HCT116 (cell line): ENCODE data around the gene FIBCD1. TPM values are rescaled to one million over a fixed set of nuclear protein-coding genes. Genes with fewer than 3 reads are reported as not detected.

Source experiments
- ATAC-seq: fragments of 200-7000 bp; cut with Tn5 transposase; 2 replicates; pipeline ENCODE4 v1.9.1; 2020; ENCODE audit warnings: mild to moderate bottlenecking, moderate library complexity
- BruUV-seq: library from RNA; stranded (reverse); fragments of 400-500 nt; replicated peaks from 2 replicates; lab custom pipeline; 2021; lab: Mats Ljungman, UMichigan
- CTCF ChIA-PET: fragments of 300-600 bp; sonication (Branson Sonifier 250); formaldehyde crosslinking; loops from one replicate; lab custom pipeline; 2021; ENCODE audit warnings: antibody characterized with exemption; lab: Charles Lee
- POLR2A ChIA-PET: fragments of 300-600, 350-600 bp; sonication (Branson Sonifier 250); formaldehyde crosslinking; loops from one replicate; lab custom pipeline; 2021; ENCODE audit warnings: antibody characterized with exemption; lab: Charles Lee
- RAD21 ChIA-PET, 2 experiments: fragments of 300-600 bp; sonication (Branson Sonifier 250); formaldehyde crosslinking; loops; one replicate each; lab custom pipeline; 2023; ENCODE audit warnings: low total read pairs in 2 of 2; ENCODE audit not compliant: uncharacterized antibody in 2 of 2, unreplicated experiment in 2 of 2, low non-redundant PET in 1 of 2; lab: Charles Lee
- DNase-seq: peaks from one replicate; pipeline ENCODE4 v3.0.0-alpha.2; 2010; ENCODE audit warnings: low read depth, low spot score
- H2AFZ ChIP-seq: fragments of 200-600 bp; shearing (Covaris generic), sonication (generic); 2 replicates; pipeline ENCODE4 v1.6.1; 2017; ENCODE audit warnings: low read depth, mixed run types, mixed read lengths, antibody characterized with exemption, low read length; ENCODE audit not compliant: poor library complexity, severe bottlenecking
- H3K27ac ChIP-seq: 2 replicates; pipeline ENCODE4 v1.5.1; 2012; ENCODE audit warnings: low read depth, low read length
- H3K27me3 ChIP-seq: fragments of 200-600 bp; sonication (generic); 2 replicates; pipeline ENCODE4 v1.6.1; 2016; ENCODE audit warnings: mixed run types, low read length, mixed read lengths; ENCODE audit not compliant: insufficient read depth
- H3K36me3 ChIP-seq, 2 experiments: fragments of 200-500 bp in 1 of 2; fragments of 200-600 bp in 1 of 2; sonication (Bioruptor generic) in 1 of 2; sonication (generic) in 1 of 2; 2 replicates each; pipeline versions ENCODE4 v1.5.1 to v1.6.1; 2014 to 2016; ENCODE audit warnings: low read length in 2 of 2, inconsistent platforms in 1 of 2, mixed read lengths in 1 of 2, mixed run types in 1 of 2; ENCODE audit not compliant: insufficient read depth in 2 of 2, control insufficient read depth in 1 of 2
- H3K4me1 ChIP-seq, 2 experiments: fragments of 200-600 bp in 1 of 2; sonication (generic) in 1 of 2; 2 replicates each; pipeline versions ENCODE4 v1.5.1 to v1.6.1; 2012 to 2017; ENCODE audit warnings: low read length in 2 of 2, inconsistent platforms in 1 of 2, mild to moderate bottlenecking in 1 of 2, mixed read lengths in 1 of 2, mixed run types in 1 of 2, moderate library complexity in 1 of 2; ENCODE audit not compliant: insufficient read depth in 2 of 2, control insufficient read depth in 1 of 2
- H3K4me2 ChIP-seq: fragments of 200-600 bp; sonication (generic); 2 replicates; pipeline ENCODE4 v1.6.1; 2017; ENCODE audit warnings: mixed run types, low read length, mixed read lengths
- H3K4me3 ChIP-seq, 2 experiments: fragments of 200-600 bp in 1 of 2; sonication (generic) in 1 of 2; replicated peaks in 1 of 2; 2 replicates each; pipeline ENCODE4 v1.5.1; 2011 to 2016; ENCODE audit warnings: low read length in 2 of 2, control low read depth in 1 of 2, low read depth in 1 of 2, mild to moderate bottlenecking in 1 of 2, mixed read lengths in 1 of 2, mixed run types in 1 of 2
- H3K79me2 ChIP-seq: fragments of 200-600 bp; sonication (generic); 2 replicates; pipeline ENCODE4 v1.6.1; 2017; ENCODE audit warnings: mild to moderate bottlenecking, mixed run types, low read length, moderate library complexity, mixed read lengths; ENCODE audit not compliant: insufficient read depth
- H3K9ac ChIP-seq: fragments of 200-600 bp; sonication (generic); 2 replicates; pipeline ENCODE4 v1.6.1; 2016; ENCODE audit warnings: low read length, mixed read lengths
- H3K9me2 ChIP-seq: fragments of 200-600 bp; sonication (generic), shearing (Covaris generic); 2 replicates; pipeline ENCODE4 v1.6.1; 2017; ENCODE audit warnings: mixed run types, mild to moderate bottlenecking, moderate library complexity; ENCODE audit not compliant: insufficient read depth
- H3K9me3 ChIP-seq, 2 experiments: fragments of 200-500 bp in 1 of 2; fragments of 200-600 bp in 1 of 2; sonication (Bioruptor generic) in 1 of 2; sonication (generic) in 1 of 2; 2 replicates each; pipeline ENCODE4 v1.6.1; 2014 to 2017; ENCODE audit warnings: low read length in 2 of 2, mixed read lengths in 2 of 2, inconsistent platforms in 1 of 2, low read depth in 1 of 2, mild to moderate bottlenecking in 1 of 2, mixed run types in 1 of 2, moderate library complexity in 1 of 2; ENCODE audit not compliant: control insufficient read depth in 1 of 2, insufficient read depth in 1 of 2
- H4K20me1 ChIP-seq: fragments of 200-600 bp; sonication (generic), shearing (Covaris generic); 2 replicates; pipeline ENCODE4 v1.6.1; 2017; ENCODE audit warnings: mixed run types, mild to moderate bottlenecking, moderate library complexity; ENCODE audit not compliant: insufficient read depth
- CTCF ChIP-seq, 3 experiments: fragments of 200-600 bp in 1 of 3; sonication (generic) in 1 of 3; IDR thresholded peaks in 2 of 3; conservative IDR thresholded peaks in 1 of 3; 2 replicates each; pipeline ENCODE4 v1.5.1; 2012 to 2017; ENCODE audit warnings: low read depth in 2 of 3, low read length in 2 of 3, antibody characterized with exemption in 1 of 3, borderline replicate concordance in 1 of 3, control low read depth in 1 of 3, mild to moderate bottlenecking in 1 of 3, mixed read lengths in 1 of 3, mixed run types in 1 of 3, moderate library complexity in 1 of 3; ENCODE audit not compliant: insufficient read depth in 1 of 3
- EGR1 ChIP-seq: IDR thresholded peaks from 2 replicates; pipeline ENCODE4 v1.6.1; 2012; ENCODE audit warnings: low read depth
- MAX ChIP-seq: IDR thresholded peaks from 2 replicates; pipeline ENCODE4 v1.6.1; 2012
- SIN3A ChIP-seq: IDR thresholded peaks from 2 replicates; pipeline ENCODE4 v1.6.1; 2012; ENCODE audit warnings: low read depth
- SP1 ChIP-seq: IDR thresholded peaks from 2 replicates; pipeline ENCODE4 v1.6.1; 2012; ENCODE audit warnings: low read depth
- ZBTB33 ChIP-seq: IDR thresholded peaks from 2 replicates; pipeline ENCODE4 v1.6.1; 2011; ENCODE audit warnings: mild to moderate bottlenecking, low read length, moderate library complexity; ENCODE audit not compliant: insufficient replicate concordance; ENCODE audit errors: extremely low read depth
- ZFX ChIP-seq: fragments of 450-650 bp; IDR thresholded peaks from 2 replicates; pipeline ENCODE4 v1.6.1; 2017
- intact Hi-C: fragments of 100-400 bp; cut with micrococcal nuclease; formaldehyde crosslinking; loops from 2 replicates; pipeline ENCODE4 v1.10.0; 2022
- total RNA-seq: library from RNA; stranded (reverse); gene quantifications from one replicate; pipeline ENCODE4 v1.2.1, GENCODE V29; 2021; ENCODE audit not compliant: unreplicated experiment

Gene FIBCD1
- total RNA-seq, 1 experiment from 2014 or later, result 26.1 TPM

- DNase-seq (no peak), ATAC-seq (no peak)
- Histone ChIP-seq H3K79me2 (no peaks in the 10 kb centered on the region), H3K27me3 (no peaks in the 10 kb centered on the region), H4K20me1 (no peaks in the 10 kb centered on the region), H3K36me3 (no peaks in the 10 kb centered on the region), H2AFZ (no peak overlapping the region), H3K4me3 (no peak overlapping the region), H3K9me3 (no peaks in the 10 kb centered on the region), H3K9ac (no peak overlapping the region), H3K9me2 (no peaks in the 10 kb centered on the region), H3K27ac (peak overlapping the region; percentile 81; the same call in 1 of the 2 replicates), H3K4me1 (peaks cover 29 to 35% of the 10 kb centered on the region in 2 experiments), H3K4me2 (peak overlapping the region; percentile 82)
- ChIA-PET CTCF (no interaction called here), RAD21 (no interaction called here), POLR2A (interaction anchor here (1.6 kb wide), 1 partner anchor 11 kb away, joined by 4 read pairs; no protein-coding TSS in a partner anchor)
- BruUV-seq, result no TSS peak
- no peak for TF ChIP-seq ZFX
- TF ChIP-seq SP1, result no peak
- no peak for TF ChIP-seq ZBTB33
- TF ChIP-seq EGR1, result no peak
- no peak for TF ChIP-seq MAX
- TF ChIP-seq SIN3A, result no peak
- no peak for TF ChIP-seq CTCF (IDR thresholded peaks at IDR 0.05 in 2 of 3, conservative IDR thresholded peaks at IDR 0.05 in 1 of 3; ENCODE audit: borderline replicate concordance in 1 of 3, insufficient read depth in 1 of 3, low read depth in 2 of 3, low read length in 2 of 3)
- intact Hi-C loops, result no loop called here
Observed at GRCh38 chr9:130929571-130930038, 9.4 kb downstream of the FIBCD1 start.
